Colonic mucosa (tissue), 4 donors: ENCODE data around the gene TMED4. TPM values are rescaled to one million over a fixed set of nuclear protein-coding genes. Genes with fewer than 3 reads are reported as not detected.
A peak's percentile ranks its signal among the peaks of the same experiment; 100 is the strongest.

Experiments
- DNase-seq: peaks from one replicate; pipeline ENCODE4 v3.0.0-alpha.2; 2020
- H3K27ac ChIP-seq: fragments of 200-600 bp; one replicate; pipeline ENCODE4 v1.8.0; 2021
- H3K27me3 ChIP-seq: fragments of 200-600 bp; one replicate; pipeline ENCODE4 v1.8.0; 2021
- H3K36me3 ChIP-seq: fragments of 200-600 bp; one replicate; pipeline ENCODE4 v1.8.0; 2021
- H3K4me1 ChIP-seq: fragments of 200-600 bp; one replicate; pipeline ENCODE4 v1.8.0; 2021; ENCODE audit warnings: mild to moderate bottlenecking
- H3K4me3 ChIP-seq: fragments of 200-600 bp; one replicate; pipeline ENCODE4 v1.8.0; 2021
- H3K9ac ChIP-seq, 2 donors: one replicate each; pipeline ENCODE4 v1.7.0; 2013; ENCODE audit warnings: control low read depth in 2 of 2, low read depth in 2 of 2, low read length in 2 of 2
- H3K9me3 ChIP-seq: fragments of 200-600 bp; one replicate; pipeline ENCODE4 v1.8.0; 2021
- CTCF ChIP-seq: fragments of 200-600 bp; IDR thresholded peaks from one replicate; pipeline ENCODE4 v1.8.0; 2022; ENCODE audit warnings: antibody characterized with exemption, mild to moderate bottlenecking
- intact Hi-C: fragments of 100-400 bp; cut with DNase I; formaldehyde crosslinking; loops from one replicate; pipeline ENCODE4 v1.14.1; 2022
- total RNA-seq, 2 donors: library from RNA; stranded (reverse); fragmentation: NEBNext Ultra II Directional in 1 of 2; extraction: Animal tissue kit (Norgen Biotek cat#: 25700) in 1 of 2; gene quantifications; one replicate each; pipeline ENCODE4 v1.2.1, GENCODE V29; 2021
- donor health status: healthy.
- donor health status: DM: no; HTN: no; CAD: no.
- donor health status: DM: no; HTN: no; CAD: no.

Gene TMED4
- total RNA-seq, 2 donors from 2014 or later = 81.7 to 96.9 TPM

DNA sequence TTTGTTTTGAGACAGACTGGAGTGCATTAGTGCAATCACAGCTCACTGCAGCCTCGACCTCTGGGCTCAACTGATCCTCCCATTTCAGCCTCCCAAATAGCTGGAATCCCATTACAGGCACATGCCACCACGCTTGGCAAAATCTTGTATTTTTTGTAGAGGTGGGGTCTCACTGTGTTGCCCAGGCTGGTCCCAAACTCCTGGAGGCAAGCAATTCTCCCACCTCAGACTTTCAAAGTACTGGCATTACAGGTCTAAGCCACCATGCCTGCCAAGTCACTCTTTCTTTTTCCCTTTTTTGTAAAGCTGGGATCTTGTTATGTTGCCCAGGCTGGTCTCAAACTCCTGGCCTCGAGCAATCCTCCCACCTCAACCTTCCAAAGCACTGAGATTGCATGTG, 32.6 kb downstream of the TMED4 start:
- Histone ChIP-seq H3K9ac (no peak overlapping the region), H3K4me1 (no peaks in the 10 kb centered on the region), H3K4me3 (no peak overlapping the region), H3K27ac (no peak overlapping the region), H3K27me3 (no peaks in the 10 kb centered on the region), H3K9me3 (no peaks in the 10 kb centered on the region), H3K36me3 (no peaks in the 10 kb centered on the region)
- no peak for TF ChIP-seq CTCF
- intact Hi-C loops = no loop called here
- DNase-seq = no peak

- Histone ChIP-seq H3K9ac (no peak overlapping the region), H3K4me3 (no peak overlapping the region), H3K36me3 (no peaks in the 10 kb centered on the region), H3K9me3 (no peaks in the 10 kb centered on the region), H3K4me1 (no peaks in the 10 kb centered on the region), H3K27ac (no peak overlapping the region), H3K27me3 (no peaks in the 10 kb centered on the region)
- DNase-seq = no peak
- no peak for TF ChIP-seq CTCF
- intact Hi-C loops = no loop called here
These were observed 33.1 kb downstream of the TMED4 start for GRCh38 chr7:44548893-44549292.

GRCh38 chr7:44547536-44548231, 34.3 kb downstream of the TMED4 start:
- no peak overlapping the region for H3K9ac ChIP-seq
- no peaks in the 10 kb centered on the region for H3K9me3 ChIP-seq
- no peak for TF ChIP-seq CTCF
- no peaks in the 10 kb centered on the region for H3K27me3 ChIP-seq
- intact Hi-C loops = no loop called here
- no peak overlapping the region for H3K27ac ChIP-seq
- H3K4me1 ChIP-seq = no peaks in the 10 kb centered on the region
- H3K4me3 ChIP-seq = no peak overlapping the region
- no peaks in the 10 kb centered on the region for H3K36me3 ChIP-seq
- no peak for DNase-seq

- no peaks in the 10 kb centered on the region for H3K36me3 ChIP-seq
- no peaks in the 10 kb centered on the region for H3K9me3 ChIP-seq
- intact Hi-C loops = no loop called here
- H3K9ac ChIP-seq = no peak overlapping the region
- H3K4me3 ChIP-seq = no peak overlapping the region
- H3K27me3 ChIP-seq = no peaks in the 10 kb centered on the region
- no peak for DNase-seq
- no peak overlapping the region for H3K27ac ChIP-seq
- no peaks in the 10 kb centered on the region for H3K4me1 ChIP-seq
- TF ChIP-seq CTCF = no peak
These were observed 40.0 kb downstream of the TMED4 start for GRCh38 chr7:44541876-44542610.

DNA sequence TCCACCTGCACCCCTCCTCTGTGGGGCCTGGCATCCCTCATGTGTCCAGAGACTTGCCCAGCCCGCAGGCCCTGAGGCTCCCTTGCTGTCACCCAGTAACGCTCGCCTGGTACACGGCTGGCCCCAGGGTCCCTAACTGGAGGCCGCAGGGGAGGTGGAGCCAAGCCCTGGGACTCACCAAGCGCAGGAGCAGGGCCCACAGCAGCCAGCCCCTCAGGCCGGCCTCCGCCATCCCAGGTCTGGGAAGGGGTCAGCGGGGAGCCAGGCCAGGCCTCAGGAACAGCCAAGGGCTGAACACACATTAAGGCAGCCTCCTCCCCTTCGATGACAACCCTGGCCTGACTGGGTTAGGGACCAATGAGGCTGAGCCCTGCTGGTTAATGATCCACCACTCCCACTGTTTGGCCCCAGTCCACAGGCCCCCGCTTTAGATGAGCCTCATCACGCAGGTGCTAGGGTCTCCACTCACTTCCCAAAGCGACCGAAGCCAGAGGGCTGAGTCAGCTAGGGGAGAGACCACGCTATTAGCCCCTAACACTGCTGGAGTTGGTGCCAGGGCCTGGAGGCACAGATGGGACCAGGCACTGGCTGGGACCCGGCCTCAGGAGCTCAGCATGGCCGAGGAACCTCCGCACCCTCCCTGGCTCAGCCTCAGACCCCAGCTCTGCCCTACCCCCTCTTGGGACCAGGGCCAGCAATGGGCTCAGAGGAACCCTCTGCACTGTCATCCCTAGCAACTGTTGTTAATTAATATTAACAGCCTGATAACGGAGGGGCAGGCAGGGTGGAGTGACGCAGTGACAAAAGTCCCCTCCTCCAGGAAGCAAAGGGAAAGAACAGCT, 40.8 kb downstream of the TMED4 start, which contains the start of gene NPC1L1:
TSS of gene NPC1L1 (minus strand) at position 303 of the 842 bp plus-strand sequence. CDS start at position 232, 71 bp downstream.
- no peak for TF ChIP-seq CTCF
- intact Hi-C loops = no loop called here

More for the DNA sequence above, 40.8 kb downstream of the TMED4 start, which contains the start of gene NPC1L1:
- DNase-seq = no peak
- no peaks in the 10 kb centered on the region for H3K36me3 ChIP-seq
- H3K9ac ChIP-seq = peak within 1 kb of the TSS in 1 of 2 donors; percentile 2
- H3K4me3 ChIP-seq = no peak within 1 kb of the TSS
- H3K27me3 ChIP-seq = no peaks in the 10 kb centered on the region
- H3K9me3 ChIP-seq = no peaks in the 10 kb centered on the region
- no peaks in the 10 kb centered on the region for H3K4me1 ChIP-seq
- no peak within 1 kb of the TSS for H3K27ac ChIP-seq
